ENCODE measurements around the gene PODXL2.

The PODXL2 gene

DNA sequence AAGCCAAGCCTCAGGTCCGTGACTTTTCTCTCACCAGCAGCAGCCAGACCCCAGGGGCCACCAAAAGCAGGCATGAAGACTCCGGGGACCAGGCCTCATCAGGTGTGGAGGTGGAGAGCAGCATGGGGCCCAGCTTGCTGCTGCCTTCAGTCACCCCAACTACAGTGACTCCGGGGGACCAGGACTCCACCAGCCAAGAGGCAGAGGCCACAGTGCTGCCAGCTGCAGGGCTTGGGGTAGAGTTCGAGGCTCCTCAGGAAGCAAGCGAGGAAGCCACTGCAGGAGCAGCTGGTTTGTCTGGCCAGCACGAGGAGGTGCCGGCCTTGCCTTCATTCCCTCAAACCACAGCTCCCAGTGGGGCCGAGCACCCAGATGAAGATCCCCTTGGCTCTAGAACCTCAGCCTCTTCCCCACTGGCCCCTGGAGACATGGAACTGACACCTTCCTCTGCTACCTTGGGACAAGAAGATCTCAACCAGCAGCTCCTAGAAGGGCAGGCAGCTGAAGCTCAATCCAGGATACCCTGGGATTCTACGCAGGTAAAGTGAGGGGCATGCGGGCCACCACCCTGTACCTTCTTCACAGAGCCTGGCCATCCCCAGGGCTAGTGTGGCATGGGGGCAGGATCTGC is 31.8 kb downstream of the PODXL2 start:
- no peak for DNase-seq

DNA sequence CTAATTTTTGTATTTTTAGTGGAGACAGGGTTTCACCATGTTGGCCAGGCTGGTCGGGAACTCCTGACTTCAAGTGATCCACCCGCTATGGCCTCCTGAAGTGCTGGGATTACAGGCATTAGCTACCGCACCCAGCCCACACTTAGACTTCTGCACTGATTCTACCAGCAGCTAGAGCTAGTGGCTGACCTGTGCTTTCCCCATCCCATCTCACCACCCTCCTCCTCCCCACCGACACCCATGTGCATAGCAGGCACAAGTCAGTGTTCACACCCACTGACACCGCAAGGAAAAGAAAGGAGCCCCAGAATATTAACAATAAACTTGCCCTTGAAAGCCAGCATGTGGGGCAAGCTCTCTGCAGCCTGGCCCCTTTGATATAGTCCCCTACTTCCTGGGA is 32.6 kb downstream of the PODXL2 start:
- DNase-seq = no peak

DNA sequence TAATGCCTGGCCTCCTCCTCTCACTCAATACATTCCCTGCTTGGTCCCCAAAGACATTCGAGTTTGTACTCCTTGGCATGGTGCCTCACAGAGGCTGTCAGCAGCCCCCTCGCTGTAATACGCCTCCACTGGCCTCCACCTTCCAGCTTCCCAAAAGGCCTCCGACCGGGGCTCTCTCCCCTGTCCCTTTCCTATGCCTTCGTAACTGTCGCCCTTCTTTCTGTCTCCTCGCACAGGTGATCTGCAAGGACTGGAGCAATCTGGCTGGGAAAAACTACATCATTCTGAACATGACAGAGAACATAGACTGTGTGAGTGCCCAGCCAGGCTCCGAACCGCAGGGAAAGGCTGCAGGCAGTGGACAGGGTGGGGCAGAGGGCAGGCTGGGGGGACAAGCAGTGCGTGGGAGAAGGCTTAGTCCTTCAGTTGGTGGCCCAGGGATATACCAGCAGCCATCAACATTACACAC is 33.0 kb downstream of the PODXL2 start:
- DNase-seq = no peak

DNA sequence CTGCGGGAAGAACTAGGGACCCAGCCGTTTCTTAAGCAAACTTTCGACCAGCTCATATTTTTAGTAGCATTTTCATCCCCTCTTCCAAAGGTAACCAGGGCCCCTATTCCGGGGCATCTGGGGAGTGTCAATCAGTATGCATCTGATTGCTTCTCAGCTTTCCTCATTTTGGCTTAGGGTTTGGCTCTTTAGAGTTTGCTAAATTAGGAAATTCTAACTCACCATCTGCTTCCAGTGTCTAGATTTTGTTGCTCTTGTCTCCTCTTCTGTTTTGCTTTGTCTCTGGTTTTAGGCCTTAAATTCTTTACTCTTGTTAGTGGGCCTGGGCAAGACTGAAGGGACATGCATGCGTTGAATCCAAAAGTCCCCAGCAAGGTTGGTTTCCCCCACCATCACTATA is 34.2 kb downstream of the PODXL2 start:
- no peak for DNase-seq

DNA sequence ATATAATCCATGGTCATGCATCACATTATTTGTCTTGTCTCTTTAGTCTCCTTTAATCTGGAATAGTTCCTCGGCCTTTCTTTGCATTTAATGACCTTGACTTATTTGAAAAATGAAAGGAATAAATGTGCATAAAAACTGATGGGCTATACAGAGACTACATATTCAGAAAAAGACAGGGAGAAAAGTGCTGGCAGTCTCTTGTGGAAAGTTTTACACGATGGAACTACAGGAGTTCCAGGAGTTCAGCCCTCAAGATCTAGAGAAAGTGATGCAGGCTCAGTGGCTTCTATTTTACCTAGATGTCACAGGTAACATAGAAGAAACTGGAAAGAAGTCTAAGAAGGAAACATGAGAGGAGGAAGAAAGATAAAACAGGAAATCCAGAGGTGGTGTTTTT is 36.2 kb downstream of the PODXL2 start:
- DNase-seq = no peak

DNA sequence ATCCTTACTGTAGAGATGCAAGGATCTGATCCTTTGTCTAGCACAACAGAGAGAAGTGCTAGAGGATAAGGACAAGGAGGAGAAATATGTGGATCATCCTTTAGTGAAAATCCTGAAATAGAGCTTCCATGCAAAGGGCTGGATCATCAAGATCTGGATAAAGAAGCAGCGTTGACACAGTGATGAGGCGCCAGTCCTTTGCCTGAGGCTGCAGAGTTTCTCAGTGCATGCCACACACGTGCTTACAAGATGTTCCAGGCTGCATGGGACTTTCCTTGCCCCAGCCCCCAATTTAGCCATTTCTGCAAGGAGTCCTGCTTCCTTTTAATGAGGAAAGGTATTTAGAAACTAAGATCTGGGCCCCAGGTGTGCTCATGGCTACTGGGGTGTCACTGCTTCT is 36.6 kb downstream of the PODXL2 start:
- DNase-seq = no peak

DNA sequence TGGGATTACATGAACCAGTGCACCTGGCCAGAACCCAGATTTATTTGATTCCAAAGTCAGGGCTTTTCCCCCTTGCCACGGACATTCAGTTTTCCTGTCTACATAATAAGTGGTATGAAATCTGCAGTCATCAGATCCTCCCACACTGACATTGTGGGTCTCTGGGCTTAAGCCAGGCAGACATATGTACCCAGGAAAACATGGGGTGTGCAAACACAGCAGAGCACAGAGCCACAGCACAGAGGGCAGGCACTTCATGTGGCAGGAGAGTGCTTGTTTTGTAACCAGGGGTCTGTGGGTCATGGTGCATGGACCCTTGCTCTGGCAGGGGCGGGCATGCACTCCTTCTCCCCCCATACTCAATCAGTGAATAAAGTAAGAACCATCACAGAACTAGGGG is 37.7 kb downstream of the PODXL2 start:
- no peak for DNase-seq

DNA sequence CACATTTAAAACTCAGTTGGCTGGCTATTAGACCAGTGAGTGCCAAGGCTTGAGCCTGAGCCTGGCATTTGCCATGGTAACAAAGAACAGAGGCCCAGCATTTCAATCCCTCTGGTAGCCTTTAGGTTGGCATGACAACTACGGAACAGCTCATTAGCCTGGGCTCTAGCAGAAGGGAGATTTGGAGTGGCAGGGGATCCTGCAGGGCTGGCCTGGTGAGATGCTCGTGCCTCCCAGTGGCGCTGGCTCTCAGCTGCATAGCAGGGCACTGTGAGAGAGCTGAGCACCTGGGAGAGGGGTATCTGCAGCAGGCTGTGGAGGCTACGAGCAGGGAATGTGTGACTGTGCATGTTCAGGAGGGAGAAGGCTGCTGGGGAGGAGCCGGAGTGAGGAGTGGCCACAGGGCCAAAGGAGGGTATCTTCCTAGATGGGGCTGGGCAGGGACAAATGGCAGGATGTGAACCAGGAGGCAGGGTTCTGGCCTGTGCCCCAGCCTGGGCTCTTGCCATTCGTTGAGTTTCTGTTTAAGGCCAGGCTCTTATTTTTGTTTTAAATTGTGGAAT is 38.2 kb downstream of the PODXL2 start:
- DNase-seq = no peak

DNA sequence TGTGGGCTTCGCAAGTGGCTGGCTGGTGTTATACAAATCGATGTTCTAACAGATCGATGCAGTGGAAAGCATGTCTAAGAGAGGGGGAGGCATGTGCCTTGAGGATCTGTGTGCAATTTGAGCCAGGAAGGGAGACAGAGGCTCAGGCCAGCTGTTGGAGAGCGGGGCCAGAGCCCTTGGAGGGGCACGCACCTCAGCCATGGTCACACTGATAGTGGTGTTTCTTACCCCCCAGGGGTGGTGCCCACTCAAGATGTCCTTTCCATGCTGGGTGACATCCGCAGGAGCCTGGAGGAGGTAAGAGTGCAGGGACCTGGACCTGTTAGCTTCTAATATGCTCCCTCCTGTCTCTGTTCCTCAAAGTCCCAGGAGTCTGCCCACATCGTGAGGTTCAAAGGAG is 39.9 kb downstream of the PODXL2 start:
- no peak for DNase-seq

DNA sequence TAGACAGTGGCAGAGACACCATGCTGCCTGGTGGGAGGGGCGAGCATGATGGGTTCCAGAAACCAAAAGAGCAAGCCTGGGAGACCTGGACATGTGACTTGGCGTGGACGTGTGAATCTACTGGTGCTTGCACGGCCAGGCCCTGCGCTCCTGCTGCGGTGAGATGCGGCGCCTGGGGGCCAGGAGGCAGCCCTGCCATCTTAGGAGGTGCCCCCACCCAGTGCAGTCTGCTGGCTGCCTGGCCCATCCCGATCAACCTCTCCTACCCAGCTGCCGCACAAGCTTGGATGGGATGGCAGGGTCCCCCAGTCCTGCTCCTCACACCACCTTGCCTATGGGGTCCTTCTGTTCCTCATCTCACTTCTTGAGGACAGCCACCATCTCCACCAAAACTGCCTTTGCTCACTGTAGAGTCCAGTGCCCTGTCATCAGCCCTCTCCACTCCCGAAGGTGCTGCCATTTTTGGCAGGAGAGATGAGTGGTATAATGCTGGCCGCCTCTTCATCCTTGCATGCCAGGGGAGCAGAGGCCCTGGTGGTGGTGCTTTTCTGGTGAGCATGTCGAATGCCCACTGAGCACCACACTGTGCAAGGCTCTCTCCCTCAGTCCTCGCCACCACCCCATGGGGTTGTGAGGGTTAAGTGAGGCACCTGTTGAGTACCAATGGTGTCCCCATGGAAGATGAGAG is 40.7 kb downstream of the PODXL2 start:
- DNase-seq = no peak

DNA sequence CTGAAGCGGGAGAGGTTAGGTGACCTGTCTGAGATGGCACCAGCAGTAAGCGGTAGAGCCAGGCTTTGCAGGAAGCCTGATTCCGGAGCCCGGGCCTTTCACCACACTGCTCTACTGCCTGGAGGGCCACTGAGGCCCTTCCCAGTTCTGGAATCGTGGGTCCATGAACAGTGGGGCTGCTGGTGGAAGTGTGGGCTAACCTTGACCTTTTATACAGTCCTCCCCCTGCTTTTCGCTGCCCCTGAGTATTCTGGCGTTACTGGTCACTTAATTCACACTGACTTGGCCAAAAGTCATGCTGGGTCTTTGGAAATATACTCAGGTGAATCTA is 41.2 kb downstream of the PODXL2 start:
- no peak for DNase-seq

DNA sequence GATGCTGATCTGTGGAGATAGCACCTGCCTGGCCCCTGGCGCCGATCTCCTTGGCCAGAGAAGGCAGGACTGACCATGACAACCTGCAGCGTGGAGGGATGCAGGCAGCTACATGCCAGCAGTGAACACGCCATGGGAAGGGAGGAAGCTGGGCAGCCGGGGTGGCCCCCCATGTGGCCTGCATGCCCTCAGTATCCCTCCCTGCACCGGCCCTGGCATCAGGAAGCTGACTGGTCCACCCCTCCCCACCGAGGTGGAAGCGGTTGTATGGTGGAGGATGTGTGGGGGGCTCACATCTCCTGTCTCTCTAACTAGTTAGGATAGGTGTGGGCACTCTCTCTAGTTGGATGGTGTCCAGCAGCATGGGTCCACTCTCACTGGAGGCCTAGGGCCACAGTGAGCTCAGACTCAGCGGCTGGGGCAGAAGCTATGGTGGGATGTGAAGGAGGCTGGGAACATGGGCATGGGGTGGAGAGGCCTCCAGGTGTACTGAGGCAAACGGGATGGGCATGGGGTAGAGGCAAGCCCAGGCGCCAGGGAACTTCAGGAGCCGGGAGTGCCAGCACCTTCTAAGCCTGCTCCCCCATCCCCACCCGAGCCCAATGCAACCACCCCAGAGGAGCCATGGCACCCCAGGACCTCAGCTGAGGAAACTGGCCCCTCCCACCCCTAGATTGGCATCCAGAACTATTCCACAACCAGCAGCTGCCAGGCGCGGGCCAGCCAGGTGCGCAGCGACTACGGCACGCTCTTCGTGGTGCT is 42.0 kb downstream of the PODXL2 start:
- no peak for DNase-seq

DNA sequence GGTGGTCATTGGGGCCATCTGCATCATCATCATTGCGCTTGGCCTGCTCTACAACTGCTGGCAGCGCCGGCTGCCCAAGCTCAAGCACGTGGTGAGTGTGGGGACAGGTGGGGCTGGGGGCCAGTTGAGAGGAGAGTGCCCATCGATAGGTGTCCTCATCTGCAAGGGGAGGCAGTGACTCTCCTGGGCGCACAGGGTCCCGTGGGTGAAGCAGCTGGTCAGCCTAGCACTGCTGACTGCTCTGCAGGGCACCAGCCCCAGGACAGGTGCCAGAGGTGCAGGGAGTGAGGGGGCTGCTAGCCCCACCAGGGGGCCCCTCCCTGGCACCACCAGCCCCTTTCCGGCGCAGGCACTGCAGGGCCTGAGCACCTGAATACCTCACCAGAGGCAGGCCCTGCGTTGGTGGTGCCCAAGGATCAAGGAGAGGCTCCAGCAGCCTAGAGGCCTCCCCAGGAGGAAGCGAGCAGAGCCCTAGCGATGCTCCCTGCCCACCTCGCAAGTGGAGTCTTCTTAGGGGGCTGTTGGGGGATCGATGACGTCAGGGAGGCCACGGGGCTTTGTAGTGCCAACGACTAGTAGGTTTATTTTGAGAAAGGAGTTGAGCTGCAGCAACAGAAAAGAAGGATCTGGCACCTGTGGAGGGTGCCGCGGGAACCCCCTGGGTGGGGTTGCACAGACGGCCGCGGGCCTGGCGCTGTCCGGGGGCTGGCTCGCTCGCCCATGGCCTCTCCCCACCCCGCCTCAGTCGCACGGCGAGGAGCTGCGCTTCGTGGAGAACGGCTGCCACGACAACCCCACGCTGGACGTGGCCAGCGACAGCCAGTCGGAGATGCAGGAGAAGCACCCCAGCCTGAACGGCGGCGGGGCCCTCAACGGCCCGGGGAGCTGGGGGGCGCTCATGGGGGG is 42.8 kb downstream of the PODXL2 start:
- no peak for DNase-seq

DNA sequence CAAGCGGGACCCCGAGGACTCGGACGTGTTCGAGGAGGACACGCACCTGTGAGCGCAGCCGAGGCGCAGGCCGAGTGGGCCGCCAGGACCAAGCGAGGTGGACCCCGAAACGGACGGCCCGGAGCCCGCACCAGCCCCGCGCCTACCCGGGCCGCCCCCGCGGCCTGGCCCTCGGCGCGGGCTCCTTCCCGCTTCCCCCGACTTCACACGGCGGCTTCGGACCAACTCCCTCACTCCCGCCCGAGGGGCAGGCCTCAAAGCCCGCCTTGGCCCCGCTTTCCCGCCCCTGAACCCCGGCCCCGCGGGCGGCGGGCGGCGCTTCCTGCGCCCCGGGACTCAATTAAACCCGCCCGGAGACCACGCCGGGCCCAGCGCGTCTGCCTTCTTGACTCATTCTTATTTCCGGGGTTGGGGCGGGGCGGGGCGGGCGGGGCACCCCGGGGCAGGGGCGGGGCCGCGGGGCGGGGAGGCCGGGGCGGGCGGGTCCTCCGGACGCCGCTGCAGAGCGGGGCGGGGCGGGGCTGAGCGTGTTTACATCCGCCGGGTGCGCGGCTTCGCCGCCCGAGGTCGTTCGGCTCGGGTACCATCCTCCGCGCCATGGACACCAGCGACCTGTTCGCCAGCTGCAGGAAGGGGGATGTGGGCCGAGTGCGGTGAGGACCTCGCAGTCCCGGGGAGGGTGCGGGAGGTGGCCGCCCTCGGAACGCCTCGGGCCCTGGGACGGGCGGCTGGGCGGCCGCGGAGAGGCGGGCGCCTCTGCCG is 43.6 kb downstream of the PODXL2 start, which contains the start of gene ABTB1:
ABTB1 (plus strand) TSS at position 524 of the 762 bp plus-strand sequence; CDS start at position 598, 74 bp downstream.
- no peak for DNase-seq

DNA sequence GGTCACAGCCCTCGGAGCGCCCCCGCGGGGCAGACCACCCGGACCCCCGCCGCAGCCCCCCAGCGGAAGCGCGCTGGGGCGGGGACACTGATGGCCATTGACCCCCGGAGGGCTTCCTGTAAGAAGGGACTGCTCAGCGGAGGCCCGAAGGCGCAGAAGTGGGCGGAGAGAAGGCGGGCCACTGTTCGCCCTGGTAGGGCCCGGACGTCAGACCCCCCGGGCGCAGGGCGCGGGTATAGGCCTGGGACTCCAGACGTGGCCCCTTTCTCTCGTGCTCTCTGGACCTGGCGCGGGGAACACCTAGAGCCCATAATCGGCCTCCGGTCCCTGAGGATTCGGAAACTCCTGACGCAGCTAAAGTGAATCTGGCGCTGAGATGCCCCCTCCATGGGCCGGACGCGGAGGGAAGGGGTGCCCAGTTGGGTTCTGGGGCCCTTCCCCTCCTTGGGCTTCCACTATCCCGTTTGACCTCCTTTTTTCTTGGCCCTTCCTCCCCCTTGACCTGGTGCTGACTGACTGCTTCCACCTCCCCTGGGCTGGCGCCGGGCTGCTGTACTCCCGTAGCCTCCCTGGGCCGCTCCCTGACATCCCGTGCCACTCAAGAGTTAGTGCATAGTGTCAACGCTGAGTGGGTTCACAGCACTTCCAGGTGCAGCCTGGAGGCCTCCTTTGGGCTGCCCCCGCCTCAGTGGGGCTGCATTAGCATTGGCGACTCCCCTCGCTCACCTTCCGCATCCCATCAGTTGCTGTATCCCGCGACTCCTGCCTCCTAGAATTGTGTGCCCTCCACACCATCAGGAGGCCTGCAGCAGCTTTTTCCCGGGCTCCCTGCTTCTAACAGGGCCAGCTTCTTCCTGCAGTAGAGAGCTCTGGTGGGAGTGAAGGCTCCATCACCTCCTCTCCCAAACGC is 44.5 kb downstream of the PODXL2 start:
- DNase-seq = no peak

DNA sequence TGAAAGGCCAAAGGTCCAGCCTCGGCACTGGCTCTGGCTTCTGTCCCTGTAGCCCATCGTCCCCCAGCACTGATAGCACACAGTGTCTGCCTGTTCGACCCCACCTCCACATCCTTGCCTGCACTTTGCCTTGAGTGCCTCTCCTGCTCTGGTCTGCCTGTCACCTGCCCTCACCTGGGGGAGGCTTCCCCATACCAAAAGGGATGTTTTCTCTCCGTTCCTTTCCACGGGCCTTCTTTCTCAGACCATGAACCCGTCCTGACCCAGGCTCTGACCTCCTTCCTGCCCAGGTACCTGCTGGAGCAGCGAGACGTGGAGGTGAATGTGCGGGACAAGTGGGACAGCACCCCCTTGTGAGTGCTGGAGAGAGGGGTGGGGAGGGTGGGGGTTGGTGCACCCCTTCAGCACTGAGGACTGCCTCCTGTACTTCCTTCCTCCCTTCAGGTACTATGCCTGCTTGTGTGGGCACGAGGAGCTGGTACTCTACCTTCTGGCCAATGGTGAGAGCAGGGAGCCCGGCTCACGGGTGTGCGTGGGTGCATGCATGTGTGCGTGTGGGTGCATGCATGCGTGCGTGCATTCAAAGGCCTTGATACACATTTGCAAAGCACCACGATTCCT is 45.2 kb downstream of the PODXL2 start:
- no peak for DNase-seq

DNA sequence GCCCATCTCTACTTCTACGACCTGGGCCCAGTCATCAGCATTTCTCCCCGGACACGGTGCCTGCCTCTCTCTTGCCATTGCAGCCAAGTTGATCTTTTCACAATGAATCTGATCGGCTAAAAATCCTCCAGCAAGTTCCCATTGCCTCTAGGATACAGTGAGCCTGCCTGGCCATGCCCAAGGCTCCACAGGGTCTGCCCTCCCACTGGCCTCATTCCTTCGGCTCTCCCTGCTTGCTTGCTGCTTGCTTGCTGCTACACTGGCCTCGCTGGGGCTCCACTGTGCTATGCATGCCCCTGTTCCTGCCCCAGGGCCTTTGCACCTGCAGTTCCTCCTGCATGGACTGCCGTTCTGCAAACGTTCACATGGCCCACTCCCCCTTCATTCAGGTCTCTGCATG is 45.8 kb downstream of the PODXL2 start:
- no peak for DNase-seq

DNA sequence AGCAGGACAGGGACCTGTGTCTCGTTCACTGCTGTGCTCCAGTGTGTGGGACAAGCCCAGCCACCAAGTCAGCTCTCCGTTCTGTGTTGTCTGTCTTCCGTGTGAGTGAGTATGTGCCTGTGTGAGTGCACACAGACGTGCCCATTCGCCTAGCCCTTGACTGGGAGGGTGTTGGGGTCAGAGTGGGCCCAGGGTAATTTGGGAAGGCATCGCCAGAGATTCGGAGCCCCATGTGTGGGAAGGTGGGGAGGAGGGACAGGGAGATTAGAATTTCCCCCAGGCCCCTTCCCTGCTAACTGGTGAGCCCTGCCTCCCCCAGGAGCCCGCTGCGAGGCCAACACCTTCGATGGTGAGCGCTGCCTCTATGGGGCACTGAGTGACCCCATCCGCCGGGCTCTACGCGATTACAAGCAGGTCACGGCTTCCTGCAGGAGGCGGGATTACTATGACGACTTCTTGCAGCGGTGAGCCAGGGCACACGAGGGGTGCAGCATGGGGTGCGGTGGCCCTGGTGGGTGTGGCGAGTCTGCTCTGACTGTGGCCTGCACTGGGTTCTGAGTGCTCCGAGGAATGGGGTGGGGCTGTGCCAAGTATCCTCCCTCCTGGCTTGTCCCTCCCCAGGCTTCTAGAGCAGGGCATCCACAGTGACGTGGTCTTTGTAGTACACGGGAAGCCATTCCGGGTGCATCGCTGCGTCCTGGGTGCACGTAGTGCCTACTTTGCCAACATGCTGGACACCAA is 46.8 kb downstream of the PODXL2 start:
- DNase-seq = no peak

DNA sequence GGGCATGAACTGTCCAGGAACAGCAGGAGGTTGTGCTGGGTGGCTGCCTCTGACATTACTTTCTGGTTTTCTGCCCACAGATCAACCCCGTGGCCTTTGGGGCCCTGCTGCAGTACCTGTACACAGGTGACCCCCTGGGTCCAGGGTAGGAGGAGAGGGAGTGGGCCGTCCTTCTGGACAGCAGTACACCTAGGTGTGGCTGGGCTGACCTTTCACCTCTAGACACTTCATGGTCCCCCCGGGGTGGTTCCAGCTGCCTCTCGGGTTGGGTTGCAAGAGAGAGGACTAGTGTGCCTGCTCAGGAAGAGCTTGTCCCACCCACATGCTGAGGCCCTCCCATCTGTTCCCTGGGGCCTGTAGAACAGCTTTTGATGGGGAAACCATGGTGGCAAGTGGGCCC is 47.5 kb downstream of the PODXL2 start:
- no peak for DNase-seq

DNA sequence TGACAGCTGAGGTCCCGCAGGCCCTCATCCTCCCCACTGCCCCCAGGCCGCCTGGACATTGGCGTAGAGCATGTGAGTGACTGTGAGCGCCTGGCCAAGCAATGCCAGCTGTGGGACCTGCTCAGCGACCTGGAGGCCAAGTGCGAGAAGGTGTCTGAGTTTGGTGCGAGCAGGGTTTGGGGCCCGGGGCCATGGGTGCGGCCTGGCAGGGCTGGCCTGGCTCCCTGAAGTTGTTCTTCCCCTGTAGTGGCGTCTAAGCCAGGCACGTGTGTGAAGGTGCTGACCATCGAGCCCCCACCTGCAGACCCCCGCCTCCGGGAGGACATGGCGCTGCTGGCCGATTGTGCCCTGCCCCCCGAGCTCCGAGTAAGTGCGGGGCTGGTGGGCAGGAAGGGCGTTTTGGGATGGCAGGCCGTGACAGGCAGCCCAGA is 48.0 kb downstream of the PODXL2 start:
- no peak for DNase-seq
